Activated CD4-positive, CD25-positive, alpha-beta regulatory T cell treated with anti-CD3 and anti-CD28 coated beads, Interleukin-2, amount 50 U/mL, for 24 hours (primary cell): ENCODE results near the gene PRDM1.

Experiments
- ATAC-seq, 2 donors: fragments of 150-1000 bp; cut with Tn5 transposase; one replicate each; pipeline ENCODE4 v1.10.0; 2021; ENCODE audit warnings: mild to moderate bottlenecking in 1 of 2, moderate library complexity in 1 of 2

PRDM1 gene

GRCh38 chr6:106142876-106143431 is 56.8 kb downstream of the PRDM1 start:
- ATAC-seq = no peak

GRCh38 chr6:106143665-106144064 is 57.5 kb downstream of the PRDM1 start:
- ATAC-seq = no peak

GRCh38 chr6:106145144-106145543 is 59.0 kb downstream of the PRDM1 start:
- no peak for ATAC-seq

- no peak for ATAC-seq
These were observed 59.6 kb downstream of the PRDM1 start for GRCh38 chr6:106145741-106146227.

GRCh38 chr6:106146852-106147351 is 60.8 kb downstream of the PRDM1 start:
- no peak for ATAC-seq

GRCh38 chr6:106147476-106147875 is 61.3 kb downstream of the PRDM1 start:
- no peak for ATAC-seq

- ATAC-seq = peak; percentile 58 to 59
These were observed 63.4 kb downstream of the PRDM1 start for GRCh38 chr6:106149472-106150069.

- ATAC-seq = peak; percentile 67 to 82
These were observed 66.3 kb downstream of the PRDM1 start for GRCh38 chr6:106152476-106152875.

- ATAC-seq = no peak
These were observed 66.8 kb downstream of the PRDM1 start for GRCh38 chr6:106152952-106153351.

GRCh38 chr6:106154326-106154725 is 68.2 kb downstream of the PRDM1 start:
- ATAC-seq = no peak

- no peak for ATAC-seq
These were observed 69.2 kb downstream of the PRDM1 start for GRCh38 chr6:106155219-106155830.

GRCh38 chr6:106156413-106156812 is 70.3 kb downstream of the PRDM1 start:
- ATAC-seq = no peak

GRCh38 chr6:106156863-106157262 is 70.7 kb downstream of the PRDM1 start:
- ATAC-seq = no peak

GRCh38 chr6:106158816-106159215 is 72.7 kb downstream of the PRDM1 start:
- ATAC-seq = no peak
